HG03064 (cell line): ENCODE data around the gene RADX.
"Not testable (repeated sequence)": the region's sequence is repeated elsewhere in the genome, so short reads cannot be mapped to it uniquely, and the experiment has no call there.

Experiments used
- ATAC-seq: cut with Tn5 transposase; IDR thresholded peaks from one replicate; pipeline ENCODE4 v1.9.1; 2021; ENCODE audit warnings: low read depth; ENCODE audit not compliant: unreplicated experiment

Gene RADX

GRCh38 chrX:106611679-106612392 is at the start of gene RADX:
TSS of gene RADX (plus strand) at chrX:106611978. CDS start at chrX:106612081, 103 bp downstream.
- ATAC-seq, result peak; percentile 97

GRCh38 chrX:106564986-106565385 is 46.8 kb upstream of the RADX start:
- no peak for ATAC-seq

GRCh38 chrX:106566362-106566761 is 45.4 kb upstream of the RADX start:
- ATAC-seq, result no peak

GRCh38 chrX:106581856-106582255 is 29.9 kb upstream of the RADX start:
- ATAC-seq, result no peak

- no peak for ATAC-seq
Measured at GRCh38 chrX:106585478-106585877, 26.3 kb upstream of the RADX start.

GRCh38 chrX:106588801-106589200 is 23.0 kb upstream of the RADX start:
- no peak for ATAC-seq

GRCh38 chrX:106599411-106599810 is 12.4 kb upstream of the RADX start:
- no peak for ATAC-seq

GRCh38 chrX:106606571-106606970 is 5.2 kb upstream of the RADX start:
- ATAC-seq, result no peak

GRCh38 chrX:106608016-106608415 is 3.8 kb upstream of the RADX start:
- ATAC-seq, result no peak

GRCh38 chrX:106611317-106611678 is 480 bp upstream of the RADX start:
- ATAC-seq, result peak; percentile 8

- ATAC-seq, result peak; percentile 20
Measured at GRCh38 chrX:106612393-106612763, 600 bp downstream of the RADX start.

GRCh38 chrX:106613277-106613676 is 1.5 kb downstream of the RADX start:
- ATAC-seq, result no peak

- ATAC-seq, result no peak
Measured at GRCh38 chrX:106615041-106615440, 3.3 kb downstream of the RADX start.

- no peak for ATAC-seq
Measured at GRCh38 chrX:106619797-106620196, 8.0 kb downstream of the RADX start.

GRCh38 chrX:106621836-106622235 is 10.1 kb downstream of the RADX start:
- ATAC-seq, result no peak

- ATAC-seq, result no peak
Measured at GRCh38 chrX:106626789-106627188, 15.0 kb downstream of the RADX start.

- no peak for ATAC-seq
Measured at GRCh38 chrX:106631615-106632014, 19.8 kb downstream of the RADX start.

- peak; percentile 91 for ATAC-seq
Measured at GRCh38 chrX:106649523-106650428, 38.0 kb downstream of the RADX start.

GRCh38 chrX:106653625-106654024 is 41.8 kb downstream of the RADX start:
- ATAC-seq, result not testable (repeated sequence)

GRCh38 chrX:106670631-106671030 is 58.9 kb downstream of the RADX start:
- no peak for ATAC-seq

- no peak for ATAC-seq
Measured at GRCh38 chrX:106672527-106672926, 60.7 kb downstream of the RADX start.

GRCh38 chrX:106680716-106681115 is 68.9 kb downstream of the RADX start:
- ATAC-seq, result no peak
